ENCODE measurements around the gene DDX6.

GRCh38 chr11:118705111-118705741, 85.7 kb downstream of the DDX6 start:
- TF ChIP-seq CTCF (IDR thresholded peaks at IDR 0.05; ENCODE audit: low read length) (no peak), EZH2 (IDR thresholded peaks at IDR 0.05; ENCODE audit: borderline replicate concordance, low read length) (no peak)

Data from OCI-LY1 (cell line).